Measurements from ENCODE around the gene CELSR1. TPM values are rescaled to one million over a fixed set of nuclear protein-coding genes. Genes with fewer than 3 reads are reported as not detected.

Gene CELSR1
- polyA plus RNA-seq, 1 experiment = 1.0 TPM

GRCh38 chr22:46377525-46378425 is 159.6 kb downstream of the CELSR1 start:
- no peak for DNase-seq (ENCODE audit: low read depth)
- Histone ChIP-seq H3K27me3 (ENCODE audit: control insufficient read depth, insufficient read depth, low read length) (no peaks in the 10 kb centered on the region), H3K4me3 (ENCODE audit: low read depth, low read length) (no peak overlapping the region), H3K36me3 (ENCODE audit: control insufficient read depth, insufficient read depth, low read length) (no peaks in the 10 kb centered on the region)
- CTCF ChIA-PET = interaction anchor here (0.7 to 3.9 kb wide), 3 partner anchors 9 to 164 kb away, joined by 4 to 24 read pairs (median 9); no protein-coding TSS in a partner anchor
- POLR2A ChIA-PET = no interaction called here
- TF ChIP-seq CTCF (IDR thresholded peaks at IDR 0.05; ENCODE audit: insufficient read depth, low read depth, low read length) = no peak

- ChIA-PET POLR2A (no interaction called here), CTCF (interaction anchor here (2.7 to 3.9 kb wide), 2 partner anchors 9 to 165 kb away, joined by 9 to 24 read pairs; no protein-coding TSS in a partner anchor)
- no peak for TF ChIP-seq CTCF (IDR thresholded peaks at IDR 0.05; ENCODE audit: insufficient read depth, low read depth, low read length)
- Histone ChIP-seq H3K27me3 (ENCODE audit: control insufficient read depth, insufficient read depth, low read length) (no peaks in the 10 kb centered on the region), H3K4me3 (ENCODE audit: low read depth, low read length) (no peak overlapping the region), H3K36me3 (ENCODE audit: control insufficient read depth, insufficient read depth, low read length) (no peaks in the 10 kb centered on the region)
- no peak for DNase-seq (ENCODE audit: low read depth)
Observed at GRCh38 chr22:46376908-46377524, 160.4 kb downstream of the CELSR1 start.

- no peaks in the 10 kb centered on the region for H3K36me3 ChIP-seq (ENCODE audit: control insufficient read depth, insufficient read depth, low read length)
- no peaks in the 10 kb centered on the region for H3K27me3 ChIP-seq (ENCODE audit: control insufficient read depth, insufficient read depth, low read length)
- no peak for DNase-seq (ENCODE audit: low read depth)
- ChIA-PET CTCF (interaction anchor here (0.7 to 3.9 kb wide), 3 partner anchors 8 to 194 kb away, joined by 3 to 24 read pairs (median 9); no protein-coding TSS in a partner anchor), POLR2A (no interaction called here)
- no peak overlapping the region for H3K4me3 ChIP-seq (ENCODE audit: low read depth, low read length)
- TF ChIP-seq CTCF (IDR thresholded peaks at IDR 0.05; ENCODE audit: insufficient read depth, low read depth, low read length) = no peak
Observed at GRCh38 chr22:46376111-46376510, 161.3 kb downstream of the CELSR1 start.

GRCh38 chr22:46374663-46375474 is 162.6 kb downstream of the CELSR1 start:
- ChIA-PET CTCF (no interaction called here), POLR2A (no interaction called here)
- no peak for DNase-seq (ENCODE audit: low read depth)
- Histone ChIP-seq H3K27me3 (ENCODE audit: control insufficient read depth, insufficient read depth, low read length) (no peaks in the 10 kb centered on the region), H3K36me3 (ENCODE audit: control insufficient read depth, insufficient read depth, low read length) (no peaks in the 10 kb centered on the region), H3K4me3 (ENCODE audit: low read depth, low read length) (no peak overlapping the region)
- TF ChIP-seq CTCF (IDR thresholded peaks at IDR 0.05; ENCODE audit: insufficient read depth, low read depth, low read length) = no peak
